Measurements from ENCODE around the gene APOB. TPM values are rescaled to one million over a fixed set of nuclear protein-coding genes. Genes with fewer than 3 reads are reported as not detected.

Gene APOB
- total RNA-seq, 1 donor from 2014 or later, result not detected

- CTCF ChIA-PET, result interaction anchor here (1.2 kb wide), 1 partner anchor 17 kb away, joined by 5 read pairs; no protein-coding TSS in a partner anchor
- Mint-ChIP-seq H3K27ac (no peak overlapping the region), H3K27me3 (peaks cover 13% of the 10 kb centered on the region), H3K36me3 (ENCODE audit: low read depth) (no peaks in the 10 kb centered on the region), H3K4me3 (no peak overlapping the region), H3K9me3 (no peaks in the 10 kb centered on the region), H3K4me1 (no peaks in the 10 kb centered on the region)
- ATAC-seq (ENCODE audit: low read depth) (no peak), DNase-seq (no peak)
- POLR2A ChIA-PET, result no interaction called here
- intact Hi-C loops (cut with micrococcal nuclease), result no loop called here
- TF ChIP-seq, protein P1, sequence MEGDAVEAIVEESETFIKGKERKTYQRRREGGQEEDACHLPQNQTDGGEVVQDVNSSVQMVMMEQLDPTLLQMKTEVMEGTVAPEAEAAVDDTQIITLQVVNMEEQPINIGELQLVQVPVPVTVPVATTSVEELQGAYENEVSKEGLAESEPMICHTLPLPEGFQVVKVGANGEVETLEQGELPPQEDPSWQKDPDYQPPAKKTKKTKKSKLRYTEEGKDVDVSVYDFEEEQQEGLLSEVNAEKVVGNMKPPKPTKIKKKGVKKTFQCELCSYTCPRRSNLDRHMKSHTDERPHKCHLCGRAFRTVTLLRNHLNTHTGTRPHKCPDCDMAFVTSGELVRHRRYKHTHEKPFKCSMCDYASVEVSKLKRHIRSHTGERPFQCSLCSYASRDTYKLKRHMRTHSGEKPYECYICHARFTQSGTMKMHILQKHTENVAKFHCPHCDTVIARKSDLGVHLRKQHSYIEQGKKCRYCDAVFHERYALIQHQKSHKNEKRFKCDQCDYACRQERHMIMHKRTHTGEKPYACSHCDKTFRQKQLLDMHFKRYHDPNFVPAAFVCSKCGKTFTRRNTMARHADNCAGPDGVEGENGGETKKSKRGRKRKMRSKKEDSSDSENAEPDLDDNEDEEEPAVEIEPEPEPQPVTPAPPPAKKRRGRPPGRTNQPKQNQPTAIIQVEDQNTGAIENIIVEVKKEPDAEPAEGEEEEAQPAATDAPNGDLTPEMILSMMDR (IDR thresholded peaks at IDR 0.05), result no peak
These were observed 19.0 kb downstream of the APOB start for GRCh38 chr2:21024722-21025389.

GRCh38 chr2:21024198-21024597 is 19.7 kb downstream of the APOB start:
- H3K27ac Mint-ChIP-seq, result no peak overlapping the region
- ChIA-PET CTCF (interaction anchor here (1.2 kb wide), 1 partner anchor 18 kb away, joined by 5 read pairs; no protein-coding TSS in a partner anchor), POLR2A (no interaction called here)
- TF ChIP-seq, protein P1 (IDR thresholded peaks at IDR 0.05), result no peak
- no peak overlapping the region for H3K4me3 Mint-ChIP-seq
- H3K27me3 Mint-ChIP-seq, result peaks cover 11% of the 10 kb centered on the region
- DNase-seq (no peak), ATAC-seq (ENCODE audit: low read depth) (no peak)
- no peaks in the 10 kb centered on the region for H3K4me1 Mint-ChIP-seq
- intact Hi-C loops (cut with micrococcal nuclease), result no loop called here
- H3K9me3 Mint-ChIP-seq, result no peaks in the 10 kb centered on the region
- no peaks in the 10 kb centered on the region for H3K36me3 Mint-ChIP-seq (ENCODE audit: low read depth)

DNA sequence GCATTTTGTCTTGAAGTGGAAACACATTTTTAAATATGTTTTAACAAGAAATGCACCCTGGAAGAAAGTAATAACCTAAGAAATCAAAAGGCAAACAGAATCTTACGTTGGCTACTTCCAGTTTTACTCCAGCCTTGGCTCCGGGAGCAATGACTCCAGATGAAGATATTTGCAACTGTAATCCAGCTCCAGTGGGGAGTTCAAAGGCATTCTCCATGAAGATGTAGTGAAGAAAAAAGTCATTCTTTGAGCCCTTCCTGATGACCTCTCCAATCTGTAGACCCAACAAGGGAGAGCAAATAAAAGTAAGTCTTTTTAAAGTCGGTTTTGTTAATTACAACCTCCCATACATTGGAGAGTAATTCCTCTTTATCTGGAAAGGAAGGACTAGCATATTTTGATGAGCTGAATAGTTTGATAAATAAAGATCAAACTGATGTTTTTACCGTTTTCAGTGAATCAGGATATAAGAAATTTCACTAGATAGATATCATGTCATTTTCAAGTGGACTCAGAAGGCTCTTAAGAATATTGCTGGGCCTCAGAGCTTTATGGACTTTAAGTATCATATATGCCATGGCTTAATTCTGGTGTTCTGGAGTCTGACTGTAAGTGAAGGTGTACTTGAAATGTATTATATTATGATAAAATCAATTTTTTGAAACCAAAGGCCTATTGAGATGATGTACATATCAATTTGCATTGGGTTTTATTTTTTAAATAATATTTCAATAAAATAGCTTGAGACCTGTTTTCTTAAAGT is 20.3 kb downstream of the APOB start:
- TF ChIP-seq, protein P1 (IDR thresholded peaks at IDR 0.05), result no peak
- POLR2A ChIA-PET, result no interaction called here
- no peaks in the 10 kb centered on the region for H3K4me1 Mint-ChIP-seq
- ATAC-seq (ENCODE audit: low read depth) (no peak), DNase-seq (no peak)
- H3K27me3 Mint-ChIP-seq, result peaks cover 11% of the 10 kb centered on the region
- CTCF ChIA-PET, result no interaction called here
- H3K4me3 Mint-ChIP-seq, result no peak overlapping the region
- no peak overlapping the region for H3K27ac Mint-ChIP-seq
- intact Hi-C loops (cut with micrococcal nuclease), result no loop called here
- no peaks in the 10 kb centered on the region for H3K36me3 Mint-ChIP-seq (ENCODE audit: low read depth)
- no peaks in the 10 kb centered on the region for H3K9me3 Mint-ChIP-seq

DNA sequence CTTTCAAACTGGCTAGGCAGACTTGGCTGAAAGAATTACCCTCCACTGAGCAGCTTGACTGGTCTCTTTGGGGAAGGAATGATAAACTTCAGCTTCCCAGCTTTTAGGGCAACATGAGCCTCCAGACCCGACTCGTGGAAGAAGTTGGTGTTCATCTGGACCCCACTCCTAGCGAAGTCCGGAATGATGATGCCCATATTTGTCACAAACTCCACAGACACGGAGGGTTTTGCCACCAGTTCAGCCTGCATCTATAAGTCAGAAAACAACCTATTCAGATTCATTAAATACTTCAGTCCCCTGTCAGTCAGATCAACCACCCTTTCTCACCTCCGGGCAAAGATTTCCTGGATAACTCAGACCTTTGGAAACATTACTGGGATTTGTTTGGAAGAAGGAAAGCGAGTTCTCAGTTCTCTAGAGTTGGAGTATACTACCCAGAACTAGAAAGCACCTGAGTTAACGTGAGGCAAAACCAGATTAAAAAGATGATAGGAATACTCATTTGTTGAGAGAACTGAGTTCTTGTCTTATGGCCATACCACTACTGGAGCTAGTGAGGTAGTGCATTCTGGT is 21.0 kb downstream of the APOB start:
- TF ChIP-seq, protein P1 (IDR thresholded peaks at IDR 0.05), result no peak
- intact Hi-C loops (cut with micrococcal nuclease), result no loop called here
- no peak for DNase-seq
- no peak for ATAC-seq (ENCODE audit: low read depth)
- H3K27me3 Mint-ChIP-seq, result peaks cover 12% of the 10 kb centered on the region
- H3K36me3 Mint-ChIP-seq (ENCODE audit: low read depth), result no peaks in the 10 kb centered on the region
- H3K4me1 Mint-ChIP-seq, result no peaks in the 10 kb centered on the region
- no peaks in the 10 kb centered on the region for H3K9me3 Mint-ChIP-seq
- CTCF ChIA-PET, result no interaction called here
- H3K27ac Mint-ChIP-seq, result no peak overlapping the region
- POLR2A ChIA-PET, result no interaction called here
- no peak overlapping the region for H3K4me3 Mint-ChIP-seq

DNA sequence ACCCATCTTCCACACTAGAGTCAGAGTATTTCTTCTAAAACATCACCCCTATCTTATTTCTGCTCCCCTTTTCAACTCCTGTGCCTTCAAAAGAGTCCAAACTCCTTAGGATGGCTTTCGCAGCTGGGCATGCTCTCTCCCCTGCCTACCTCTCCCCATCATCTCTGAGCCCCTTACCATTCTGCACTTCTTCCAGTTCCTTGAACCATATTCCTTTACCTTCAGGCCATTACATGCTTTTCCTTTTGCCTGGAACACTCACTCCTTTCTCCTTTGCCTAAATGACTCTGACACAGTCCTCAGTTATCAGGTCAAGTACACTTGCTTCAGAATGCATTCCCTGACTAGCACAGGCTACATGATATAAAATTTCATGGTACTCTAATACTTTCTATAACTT is 22.4 kb downstream of the APOB start:
- Mint-ChIP-seq H3K27me3 (peaks cover 8% of the 10 kb centered on the region), H3K4me3 (no peak overlapping the region), H3K9me3 (peaks cover under 1% of the 10 kb centered on the region), H3K36me3 (ENCODE audit: low read depth) (no peaks in the 10 kb centered on the region), H3K4me1 (no peaks in the 10 kb centered on the region), H3K27ac (no peak overlapping the region)
- POLR2A ChIA-PET, result no interaction called here
- TF ChIP-seq, protein P1 (IDR thresholded peaks at IDR 0.05), result no peak
- CTCF ChIA-PET, result no interaction called here
- intact Hi-C loops (cut with micrococcal nuclease), result no loop called here
- ATAC-seq (ENCODE audit: low read depth) (no peak), DNase-seq (no peak)
